GM21737 (cell line): Measurements from ENCODE around the gene CCDC38.

ENCODE experiments used
- ATAC-seq: cut with Tn5 transposase; IDR thresholded peaks from one replicate; pipeline ENCODE4 v1.9.1; 2021; ENCODE audit warnings: mild to moderate bottlenecking, moderate library complexity; ENCODE audit not compliant: unreplicated experiment

The CCDC38 gene

GRCh38 chr12:95962222-95962621, 19.8 kb upstream of the CCDC38 start:
- no peak for ATAC-seq

DNA sequence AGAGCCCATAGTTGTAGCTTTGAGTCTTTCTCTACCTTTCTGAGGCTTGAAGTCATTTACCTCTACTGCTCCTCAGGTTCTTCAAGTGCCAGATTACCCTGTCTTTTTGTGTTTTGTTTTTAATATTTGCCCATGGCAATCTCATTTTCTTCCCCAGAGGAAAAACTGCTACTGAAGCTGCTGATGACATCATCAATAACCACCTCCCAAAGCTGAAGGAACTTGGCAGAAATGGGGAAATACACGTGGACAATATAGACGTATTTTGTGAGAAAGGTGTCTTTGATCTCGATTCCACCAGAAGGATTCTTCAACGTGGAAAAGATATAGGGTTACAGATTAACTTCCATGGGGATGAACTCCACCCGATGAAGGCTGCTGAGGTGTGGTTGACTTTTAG, 17.8 kb upstream of the CCDC38 start:
- ATAC-seq, result no peak

- ATAC-seq, result no peak
Measured at GRCh38 chr12:95959107-95959506, 16.7 kb upstream of the CCDC38 start.

- ATAC-seq, result no peak
Measured at GRCh38 chr12:95956557-95957145, 14.2 kb upstream of the CCDC38 start.

GRCh38 chr12:95955549-95956159, 13.2 kb upstream of the CCDC38 start:
- ATAC-seq, result no peak

DNA sequence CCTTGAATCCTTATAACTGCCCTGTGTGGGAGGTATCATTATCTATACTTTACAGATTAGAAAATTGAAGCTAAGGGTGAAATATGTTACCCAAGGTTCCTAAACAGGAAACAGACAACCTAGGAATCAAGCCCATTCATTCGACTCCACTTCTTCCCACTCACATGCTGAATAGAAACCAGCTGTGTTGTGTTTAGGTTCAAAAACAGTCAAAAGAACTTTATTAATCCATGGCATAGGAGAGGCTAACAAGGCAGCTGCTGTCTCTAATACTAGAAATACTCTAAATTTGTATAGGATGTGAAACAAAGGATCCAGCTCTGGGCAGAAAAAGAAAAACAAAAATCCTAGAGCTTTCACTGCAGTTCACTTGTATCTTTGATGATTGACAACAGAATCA, 10.6 kb upstream of the CCDC38 start:
- no peak for ATAC-seq

- ATAC-seq, result no peak
Measured at GRCh38 chr12:95951515-95951914, 9.1 kb upstream of the CCDC38 start.

GRCh38 chr12:95949477-95950206, 7.2 kb upstream of the CCDC38 start:
- no peak for ATAC-seq

DNA sequence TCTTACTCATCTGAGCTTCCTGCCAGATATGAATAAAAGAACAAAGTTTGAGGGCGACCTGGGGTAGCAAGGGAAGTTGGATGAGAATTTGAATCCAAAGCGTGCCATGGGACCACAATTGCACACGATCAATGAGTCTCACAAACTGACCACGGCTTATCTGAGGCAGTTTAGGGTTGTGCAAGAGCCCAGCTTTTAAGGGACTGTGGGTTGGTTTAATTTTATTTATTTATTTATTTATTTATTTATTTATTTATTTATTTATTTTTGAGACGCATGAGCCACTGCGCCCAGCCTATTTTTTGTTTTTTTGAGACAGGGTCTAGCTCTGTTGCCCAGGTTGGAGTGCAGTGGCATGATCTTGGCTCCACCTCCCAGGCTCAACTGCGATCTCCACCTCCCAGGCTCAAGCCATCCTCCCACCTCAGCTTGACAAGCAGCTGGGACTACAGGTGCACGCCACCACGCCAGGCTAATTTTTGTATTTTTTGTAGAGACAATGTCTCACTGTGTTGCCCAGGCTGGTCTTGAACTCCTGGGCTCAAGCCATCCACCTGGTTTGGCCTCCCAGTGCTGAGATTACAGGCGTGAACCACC, 1.8 kb upstream of the CCDC38 start:
- no peak for ATAC-seq

DNA sequence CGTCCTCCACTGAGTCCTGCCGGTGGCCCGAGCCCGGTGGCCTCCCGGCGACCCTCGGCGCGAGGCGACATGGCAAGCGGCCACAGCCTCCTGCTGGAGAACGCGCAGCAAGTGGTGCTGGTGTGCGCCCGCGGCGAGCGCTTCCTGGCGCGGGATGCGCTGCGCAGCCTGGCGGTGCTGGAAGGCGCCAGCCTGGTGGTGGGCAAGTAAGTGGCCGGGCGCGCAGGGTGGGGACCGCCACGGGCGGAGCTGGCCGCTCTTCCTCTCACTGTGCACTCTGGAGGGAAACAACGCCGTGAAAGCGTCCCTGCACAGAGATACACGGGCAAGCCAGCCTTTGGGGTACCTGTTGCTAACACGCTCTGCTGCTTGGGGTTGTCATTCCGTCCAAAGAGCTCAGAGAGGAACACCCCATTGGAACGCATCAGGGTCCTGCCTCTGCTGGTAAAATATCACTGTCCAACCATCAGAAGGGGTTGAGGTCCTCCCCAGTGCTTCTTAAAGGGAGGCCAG, 972 bp upstream of the CCDC38 start, which contains the start of gene AMDHD1:
Gene AMDHD1, plus strand, starts transcription at position 2 of the 513 bp plus-strand sequence. Its CDS starts 68 bp downstream, at position 70.
- peak; percentile 60 for ATAC-seq

DNA sequence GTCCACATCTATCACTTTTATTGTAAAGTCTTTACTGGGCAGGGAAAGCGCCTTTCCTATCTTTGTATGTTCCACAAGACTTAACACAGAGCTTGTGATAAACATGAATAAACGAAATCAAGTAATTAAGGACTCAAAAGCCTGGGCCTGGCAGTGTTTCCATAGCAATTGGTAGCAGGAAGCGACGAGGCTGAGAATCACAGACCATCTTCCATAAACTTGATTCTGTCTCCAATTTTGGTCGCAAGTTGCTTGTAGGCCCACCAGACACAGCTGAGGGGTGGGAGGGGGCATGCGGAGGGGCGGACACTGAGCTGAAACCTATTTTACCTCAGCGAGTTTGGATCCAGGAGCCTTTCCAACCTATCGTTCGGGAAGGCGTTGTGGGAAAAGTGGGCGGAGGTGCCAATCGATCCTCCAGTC, 302 bp downstream of the CCDC38 start:
- no peak for ATAC-seq

DNA sequence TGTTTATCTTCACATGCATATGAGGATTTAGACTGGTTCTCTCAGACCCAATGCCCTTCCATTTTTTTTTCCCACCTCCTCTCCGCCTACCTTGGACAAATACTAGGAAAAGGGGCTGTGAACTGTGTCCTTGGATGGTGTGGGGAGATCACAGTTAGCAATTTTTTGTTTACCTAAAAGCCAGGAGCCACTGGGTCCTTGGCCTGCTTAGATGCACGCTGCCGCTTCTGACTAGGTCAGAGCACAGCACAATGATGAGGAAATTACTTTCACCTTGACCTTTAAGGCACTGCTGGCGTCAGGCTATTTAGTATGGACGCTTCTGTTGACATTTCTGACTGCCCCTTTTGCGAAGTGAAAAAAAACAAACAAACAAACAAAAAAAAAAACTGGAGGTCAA, 1.9 kb downstream of the CCDC38 start:
- ATAC-seq, result no peak

DNA sequence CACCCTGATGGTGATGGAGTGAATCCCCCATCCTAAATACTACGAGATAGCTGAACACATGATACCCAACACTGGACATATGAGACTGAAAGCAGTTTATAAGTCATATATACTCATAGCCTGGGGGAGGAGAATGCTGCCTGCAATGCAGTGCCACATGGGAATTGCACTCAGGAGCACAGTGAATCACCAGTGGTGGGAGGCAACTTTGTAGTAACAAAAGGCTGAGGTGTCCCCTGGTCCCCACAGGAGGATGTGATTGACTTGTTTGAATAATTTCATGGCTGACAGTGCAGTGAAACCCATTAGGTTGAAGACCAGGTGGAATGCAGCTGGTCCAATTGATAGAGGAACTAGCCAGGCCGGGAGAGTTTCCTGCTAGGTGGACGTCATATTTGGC, 20.2 kb downstream of the CCDC38 start:
- no peak for ATAC-seq

DNA sequence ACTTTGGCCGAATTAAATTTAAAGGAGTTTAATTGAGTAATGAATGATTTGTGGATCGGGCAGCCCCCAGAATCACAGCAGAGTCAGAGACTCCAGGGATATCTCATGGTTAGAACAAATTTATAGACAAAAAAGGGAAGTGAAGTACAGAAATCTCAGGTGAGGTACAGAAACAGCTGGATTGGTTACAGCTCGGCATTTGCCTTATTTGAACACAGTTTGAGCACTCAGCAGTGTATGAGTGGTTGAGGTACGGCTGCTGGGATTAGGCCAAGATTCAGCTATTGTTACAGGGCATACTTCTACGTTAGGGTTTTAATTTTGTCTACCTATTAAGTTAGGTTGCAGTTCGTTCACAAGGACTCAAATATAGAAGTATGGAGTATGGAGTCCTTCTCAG, 23.3 kb downstream of the CCDC38 start:
- ATAC-seq, result no peak

GRCh38 chr12:95918194-95918993, 24.0 kb downstream of the CCDC38 start:
- peak; percentile 69 for ATAC-seq

DNA sequence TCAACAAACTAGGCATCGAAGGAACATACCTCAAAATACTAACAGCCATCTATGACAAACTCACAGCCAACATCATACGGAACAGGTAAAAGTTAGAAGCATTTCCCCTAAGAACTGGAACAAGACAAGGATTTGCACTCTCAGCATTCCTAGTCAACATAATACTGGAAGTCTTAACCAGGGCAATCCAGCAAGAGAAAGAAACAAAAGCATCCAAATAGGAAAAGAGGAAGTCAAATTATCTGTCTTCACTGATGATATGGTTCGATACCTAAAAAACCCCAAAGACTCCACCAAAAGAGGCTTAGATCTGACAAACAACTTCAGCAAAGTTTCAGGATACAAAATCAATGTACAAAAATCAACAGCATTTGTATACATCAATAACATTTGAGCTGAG, 32.5 kb downstream of the CCDC38 start:
- ATAC-seq, result no peak

DNA sequence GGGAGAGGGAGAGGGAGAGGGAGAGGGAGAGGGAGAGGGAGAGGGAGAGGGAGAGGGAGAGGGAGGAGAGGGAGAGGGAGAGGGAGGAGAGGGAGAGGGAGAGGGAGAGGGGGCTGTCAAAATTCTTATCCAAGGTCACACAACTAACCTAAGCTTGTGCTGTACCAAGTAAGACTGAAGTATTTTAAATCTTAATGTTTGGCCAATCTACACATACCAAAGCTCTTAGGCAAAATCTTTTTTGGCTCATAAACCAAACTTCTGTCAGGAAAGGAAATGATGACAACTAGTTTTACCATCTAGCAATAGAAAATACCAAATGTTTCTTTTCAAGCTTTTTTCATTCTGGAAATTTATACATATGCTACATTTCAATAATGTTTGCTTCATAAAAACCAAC, 33.8 kb downstream of the CCDC38 start:
- ATAC-seq, result no peak

GRCh38 chr12:95898081-95898480, 44.3 kb downstream of the CCDC38 start:
- no peak for ATAC-seq

GRCh38 chr12:95896846-95897245, 45.6 kb downstream of the CCDC38 start:
- no peak for ATAC-seq

DNA sequence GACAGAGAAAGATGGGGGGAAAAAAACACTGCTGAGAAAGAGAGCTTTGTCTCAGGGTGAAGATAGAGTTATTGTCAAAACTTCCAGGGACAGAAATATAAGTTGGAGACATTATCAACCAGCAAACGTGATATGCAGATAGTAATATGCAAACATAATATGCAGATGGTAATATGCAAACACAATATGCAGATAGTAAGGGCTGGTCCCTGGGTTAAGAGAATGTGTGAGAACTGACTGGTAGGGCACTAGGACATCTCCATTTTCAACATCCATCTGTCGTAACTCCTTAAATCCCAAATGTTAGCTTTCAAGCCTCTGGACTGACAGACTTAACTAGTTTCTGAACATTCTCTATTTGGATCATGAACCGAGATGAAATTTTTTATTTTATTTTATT, 51.5 kb downstream of the CCDC38 start:
- ATAC-seq, result no peak

GRCh38 chr12:95887311-95887710, 55.1 kb downstream of the CCDC38 start:
- no peak for ATAC-seq
